ENCODE measurements around the gene SAMD11.

Gene SAMD11

GRCh38 chr1:908661-909060, 15.1 kb upstream of the SAMD11 start:
- DNase-seq (ENCODE audit: low spot score): no peak
- TF ChIP-seq CTCF (IDR thresholded peaks at IDR 0.05; ENCODE audit: extremely low read depth, missing control alignments): no peak

DNA sequence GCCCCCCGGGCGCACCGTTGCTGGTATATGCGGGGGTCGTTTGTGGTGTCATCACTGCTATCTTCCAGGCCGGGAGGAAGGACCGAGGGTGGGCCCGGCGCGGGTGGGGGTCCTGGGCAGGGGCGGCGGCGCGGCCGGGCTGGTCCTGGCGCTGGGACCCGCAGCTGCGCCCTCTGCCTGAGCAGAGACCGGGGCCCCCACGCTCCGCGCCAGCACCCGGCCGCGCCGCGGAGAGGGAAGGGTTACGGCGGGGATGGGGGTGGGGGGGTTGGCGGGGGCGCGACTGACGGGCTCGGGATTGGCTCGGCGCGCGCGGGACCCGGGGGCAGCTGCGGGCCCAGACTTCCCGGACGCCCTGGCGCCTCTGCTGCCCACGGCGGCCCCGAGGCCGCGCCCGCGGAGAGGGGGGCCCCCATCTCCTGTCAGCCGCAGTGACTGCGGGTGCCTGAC, 13.8 kb upstream of the SAMD11 start:
- no peak for DNase-seq (ENCODE audit: low spot score)
- no peak for TF ChIP-seq CTCF (IDR thresholded peaks at IDR 0.05; ENCODE audit: extremely low read depth, missing control alignments)

DNA sequence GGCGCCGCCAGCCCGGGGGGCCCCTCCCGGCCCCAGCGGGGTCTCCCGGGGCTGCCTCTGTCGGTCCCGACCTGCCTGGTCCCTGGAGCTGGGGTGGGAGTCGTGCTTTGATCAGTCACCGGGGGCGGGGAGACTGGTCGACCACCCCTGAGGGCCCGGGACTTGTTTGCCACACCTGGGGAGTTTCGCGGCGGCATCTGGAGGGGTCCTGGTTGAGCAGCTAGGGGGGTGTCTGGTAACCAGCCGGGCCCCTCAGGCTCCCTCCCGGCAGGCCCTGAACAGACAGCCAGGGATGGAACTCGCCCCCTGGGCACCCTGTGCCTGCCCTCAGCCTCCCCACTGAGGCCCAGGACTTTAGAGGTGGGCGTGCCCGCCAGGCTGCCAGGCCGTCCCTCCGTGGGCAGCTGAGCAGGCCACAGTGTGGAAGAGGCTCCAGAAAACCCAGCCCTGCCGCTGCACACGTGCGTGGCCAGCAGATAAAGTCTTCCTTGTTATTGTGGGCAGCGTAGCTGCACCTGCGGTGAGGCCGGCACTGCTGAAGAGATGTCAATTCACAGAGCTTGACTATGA, 13.3 kb upstream of the SAMD11 start:
- no peak for TF ChIP-seq CTCF (IDR thresholded peaks at IDR 0.05; ENCODE audit: extremely low read depth, missing control alignments)
- DNase-seq (ENCODE audit: low spot score): no peak

DNA sequence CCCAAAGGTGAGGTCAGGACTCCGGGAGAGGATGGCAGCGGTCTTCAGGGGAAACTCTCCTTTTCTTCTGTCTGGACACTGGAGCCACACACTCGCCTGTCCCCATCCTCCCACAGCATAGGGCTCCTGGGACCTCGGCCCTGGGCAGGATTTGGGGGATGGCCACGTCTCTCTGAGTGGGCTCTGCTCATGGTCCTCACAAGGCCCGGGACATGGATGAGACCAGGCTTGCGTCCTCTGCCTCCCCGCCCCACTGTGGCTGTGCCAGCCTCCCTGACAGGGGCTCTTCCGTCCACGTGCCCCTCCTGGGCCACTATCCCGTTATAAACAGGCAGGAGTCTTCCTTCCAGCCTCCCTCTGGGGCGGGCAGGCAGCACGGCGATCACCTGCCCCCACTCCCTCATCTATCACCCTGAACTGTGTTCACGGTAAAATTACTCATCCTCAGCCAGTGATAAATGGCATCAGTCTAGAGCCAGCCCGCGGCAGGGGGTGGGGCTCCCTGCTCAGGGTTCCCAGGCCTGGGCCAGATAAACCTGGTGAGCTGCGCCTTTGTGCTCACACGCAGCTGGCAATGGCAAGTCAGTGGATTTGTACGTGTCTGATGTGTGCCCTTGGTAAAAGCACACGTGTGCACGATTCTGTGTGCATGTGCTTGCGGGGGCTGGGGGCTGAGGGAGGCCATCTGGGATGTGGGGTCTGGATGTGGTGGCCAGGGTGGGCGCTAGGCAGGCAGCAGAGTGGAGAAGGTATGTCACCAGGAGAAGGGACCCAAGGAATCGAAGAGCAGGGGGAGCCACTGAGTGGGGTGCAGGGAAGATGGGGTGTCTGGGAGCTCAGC, 12.6 kb upstream of the SAMD11 start:
- TF ChIP-seq CTCF (IDR thresholded peaks at IDR 0.05; ENCODE audit: extremely low read depth, missing control alignments): no peak
- no peak for DNase-seq (ENCODE audit: low spot score)

- DNase-seq (ENCODE audit: low spot score): no peak
- TF ChIP-seq CTCF (IDR thresholded peaks at IDR 0.05; ENCODE audit: extremely low read depth, missing control alignments): no peak
Measured at GRCh38 chr1:911875-912739, 11.6 kb upstream of the SAMD11 start.

DNA sequence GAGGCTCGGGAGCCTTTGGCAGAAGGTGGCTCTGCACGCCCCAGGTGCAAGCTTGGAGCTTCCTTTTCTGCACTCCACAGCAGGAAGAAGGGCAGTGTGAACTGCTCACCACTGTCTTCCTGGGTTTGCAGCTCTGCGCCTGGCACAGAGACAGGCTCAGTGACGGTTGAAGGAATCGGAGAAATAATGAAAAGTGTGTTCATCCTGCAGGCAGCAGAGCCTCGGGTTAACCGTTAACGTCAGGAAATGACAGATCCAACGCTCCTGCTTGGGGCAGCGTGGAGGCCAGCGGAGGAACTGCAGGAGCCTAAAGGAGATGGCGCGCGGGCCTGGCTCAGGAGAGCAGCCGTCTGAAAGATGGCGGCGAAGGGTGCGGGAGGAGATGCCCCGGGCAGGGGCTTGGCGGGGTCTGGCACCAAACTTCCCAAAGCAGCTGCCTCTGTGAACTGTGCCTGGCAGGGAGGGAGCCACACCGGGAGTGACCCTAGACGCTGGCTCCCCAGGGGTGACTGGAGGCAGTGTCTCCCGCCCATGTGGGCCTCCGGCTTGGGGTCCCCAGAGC, 10.9 kb upstream of the SAMD11 start:
- no peak for TF ChIP-seq CTCF (IDR thresholded peaks at IDR 0.05; ENCODE audit: extremely low read depth, missing control alignments)
- DNase-seq (ENCODE audit: low spot score): no peak

Data from GM20000 (cell line).